Measurements from ENCODE around the gene LTBP1. TPM values are rescaled to one million over a fixed set of nuclear protein-coding genes. Genes with fewer than 3 reads are reported as not detected.

The LTBP1 gene
- total RNA-seq, 6 experiments from 2014 or later, result 260 to 409 (median 335) TPM

DNA sequence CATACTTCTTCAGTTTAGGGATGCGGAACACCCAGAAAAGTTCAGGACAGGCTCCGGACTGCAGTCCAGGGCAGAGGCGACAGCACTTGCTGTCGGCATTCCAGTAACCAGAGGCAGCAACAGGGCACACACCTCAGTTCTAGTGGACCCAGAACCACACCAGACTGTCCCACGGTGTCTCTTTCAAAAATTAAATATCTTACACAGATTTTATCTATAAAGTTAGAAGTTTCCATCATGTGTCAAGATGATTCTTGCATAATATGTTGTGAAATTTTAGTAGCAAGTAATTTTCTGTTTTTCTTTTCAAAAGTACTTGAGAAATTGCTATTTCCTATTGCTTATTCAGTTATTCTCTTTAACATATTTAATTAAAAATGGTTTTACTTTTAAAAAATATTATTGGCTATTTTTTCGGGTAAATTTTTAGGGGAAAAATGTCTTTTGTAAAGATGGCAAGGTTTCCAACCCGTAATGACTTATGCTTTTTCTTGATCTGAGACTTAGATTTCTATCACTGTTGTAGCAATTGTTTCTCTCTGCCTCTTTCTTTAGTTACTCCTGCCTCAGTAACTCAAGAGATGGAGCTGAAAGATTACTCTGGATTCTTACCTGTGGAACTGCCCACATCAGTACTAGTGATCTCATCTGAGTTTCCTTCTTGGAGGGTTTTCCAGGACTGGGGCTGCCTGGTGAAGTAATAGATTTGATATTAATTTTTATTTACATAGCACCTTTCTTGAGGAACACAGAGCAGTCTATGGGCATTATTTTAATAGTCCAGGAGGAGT, 182.7 kb downstream of the LTBP1 start:
- Mint-ChIP-seq H3K9me3 (no peaks in the 10 kb centered on the region), H3K27ac (no peak overlapping the region), H3K4me1 (ENCODE audit: low read depth) (peaks cover 70% of the 10 kb centered on the region), H3K27me3 (ENCODE audit: insufficient read depth) (no peaks in the 10 kb centered on the region), H3K36me3 (ENCODE audit: low read depth) (no peaks in the 10 kb centered on the region; the same call in 1 of the 2 replicates), H3K4me3 (no peak overlapping the region)
- TF ChIP-seq, protein P1, sequence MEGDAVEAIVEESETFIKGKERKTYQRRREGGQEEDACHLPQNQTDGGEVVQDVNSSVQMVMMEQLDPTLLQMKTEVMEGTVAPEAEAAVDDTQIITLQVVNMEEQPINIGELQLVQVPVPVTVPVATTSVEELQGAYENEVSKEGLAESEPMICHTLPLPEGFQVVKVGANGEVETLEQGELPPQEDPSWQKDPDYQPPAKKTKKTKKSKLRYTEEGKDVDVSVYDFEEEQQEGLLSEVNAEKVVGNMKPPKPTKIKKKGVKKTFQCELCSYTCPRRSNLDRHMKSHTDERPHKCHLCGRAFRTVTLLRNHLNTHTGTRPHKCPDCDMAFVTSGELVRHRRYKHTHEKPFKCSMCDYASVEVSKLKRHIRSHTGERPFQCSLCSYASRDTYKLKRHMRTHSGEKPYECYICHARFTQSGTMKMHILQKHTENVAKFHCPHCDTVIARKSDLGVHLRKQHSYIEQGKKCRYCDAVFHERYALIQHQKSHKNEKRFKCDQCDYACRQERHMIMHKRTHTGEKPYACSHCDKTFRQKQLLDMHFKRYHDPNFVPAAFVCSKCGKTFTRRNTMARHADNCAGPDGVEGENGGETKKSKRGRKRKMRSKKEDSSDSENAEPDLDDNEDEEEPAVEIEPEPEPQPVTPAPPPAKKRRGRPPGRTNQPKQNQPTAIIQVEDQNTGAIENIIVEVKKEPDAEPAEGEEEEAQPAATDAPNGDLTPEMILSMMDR (IDR thresholded peaks at IDR 0.05), result no peak
- no peak for DNase-seq

DNA sequence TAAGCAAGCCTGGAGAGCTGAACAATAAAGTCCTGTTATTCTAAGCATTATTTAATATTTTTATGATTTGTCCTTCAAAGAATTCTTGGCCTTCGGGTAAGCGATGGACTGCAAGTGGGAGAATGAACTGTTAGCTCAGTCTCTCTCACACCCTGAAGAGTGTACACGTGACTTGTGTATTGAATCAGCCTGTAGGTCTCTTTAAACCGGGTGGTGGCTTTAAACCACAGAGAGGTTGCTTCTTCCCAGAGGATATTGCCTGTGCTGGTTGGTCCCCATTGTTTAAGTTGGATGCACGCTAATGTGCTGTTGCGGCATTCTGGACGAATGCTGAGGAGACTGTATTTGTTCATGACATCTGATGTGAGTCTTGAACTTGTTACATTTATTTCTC, 183.3 kb downstream of the LTBP1 start:
- Mint-ChIP-seq H3K36me3 (ENCODE audit: low read depth) (no peaks in the 10 kb centered on the region; the same call in 1 of the 2 replicates), H3K4me3 (no peak overlapping the region), H3K9me3 (no peaks in the 10 kb centered on the region), H3K27me3 (ENCODE audit: insufficient read depth) (no peaks in the 10 kb centered on the region), H3K4me1 (ENCODE audit: low read depth) (peaks cover 70% of the 10 kb centered on the region), H3K27ac (peak overlapping the region; percentile 61)
- DNase-seq, result no peak
- TF ChIP-seq, protein P1 (IDR thresholded peaks at IDR 0.05), result no peak

DNA sequence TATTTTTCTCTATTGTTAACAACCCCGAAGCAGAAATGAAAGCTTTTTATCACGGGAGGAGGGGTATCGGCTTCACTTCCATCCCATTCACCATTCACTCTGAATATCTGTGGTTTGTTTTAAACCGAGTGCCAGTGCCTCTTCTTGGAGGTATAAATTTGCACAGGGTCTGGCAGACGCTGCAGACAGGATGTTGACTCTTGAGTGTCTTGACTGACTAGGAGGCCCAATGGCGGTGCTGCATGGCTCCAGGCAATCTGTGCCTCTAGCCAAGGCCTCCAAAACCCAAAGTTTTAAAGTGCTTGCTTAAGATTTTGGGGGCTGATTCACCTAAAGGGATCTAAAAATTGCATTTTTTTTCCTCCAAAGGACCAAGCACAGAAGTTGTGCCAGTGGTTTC, 183.8 kb downstream of the LTBP1 start:
- H3K4me3 Mint-ChIP-seq, result no peak overlapping the region
- H3K36me3 Mint-ChIP-seq (ENCODE audit: low read depth), result peaks cover 1% of the 10 kb centered on the region; the same call in 1 of the 2 replicates
- peaks cover 70% of the 10 kb centered on the region for H3K4me1 Mint-ChIP-seq (ENCODE audit: low read depth)
- no peaks in the 10 kb centered on the region for H3K27me3 Mint-ChIP-seq (ENCODE audit: insufficient read depth)
- no peak for DNase-seq
- TF ChIP-seq, protein P1 (IDR thresholded peaks at IDR 0.05), result no peak
- H3K9me3 Mint-ChIP-seq, result no peaks in the 10 kb centered on the region
- peak overlapping the region; percentile 61 for H3K27ac Mint-ChIP-seq

DNA sequence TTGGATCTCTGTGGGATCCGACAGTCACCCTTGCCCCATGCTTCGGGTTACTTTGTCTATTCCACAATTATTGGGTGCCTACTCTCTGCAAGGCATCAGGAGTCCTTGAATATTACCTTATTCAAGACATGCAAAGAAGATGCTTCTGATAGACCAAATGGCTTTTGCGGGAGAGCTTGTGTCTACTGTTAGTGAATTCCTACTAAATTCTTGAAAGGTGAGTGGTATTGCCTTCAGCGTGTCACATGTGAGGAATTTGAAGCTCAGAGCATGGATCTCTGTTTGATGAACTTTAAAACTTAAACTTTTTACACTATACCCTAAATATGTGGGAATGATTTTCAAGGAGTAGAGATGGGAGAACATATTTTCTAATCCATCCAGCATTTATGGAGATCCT, 184.4 kb downstream of the LTBP1 start:
- Mint-ChIP-seq H3K27me3 (ENCODE audit: insufficient read depth) (no peaks in the 10 kb centered on the region), H3K27ac (peak overlapping the region; percentile 61), H3K9me3 (no peaks in the 10 kb centered on the region), H3K36me3 (ENCODE audit: low read depth) (peaks cover 7% of the 10 kb centered on the region; the same call in 1 of the 2 replicates), H3K4me3 (peak overlapping the region; percentile 59), H3K4me1 (ENCODE audit: low read depth) (peaks cover 69% of the 10 kb centered on the region)
- TF ChIP-seq, protein P1 (IDR thresholded peaks at IDR 0.05), result no peak
- peak; percentile 46 for DNase-seq

DNA sequence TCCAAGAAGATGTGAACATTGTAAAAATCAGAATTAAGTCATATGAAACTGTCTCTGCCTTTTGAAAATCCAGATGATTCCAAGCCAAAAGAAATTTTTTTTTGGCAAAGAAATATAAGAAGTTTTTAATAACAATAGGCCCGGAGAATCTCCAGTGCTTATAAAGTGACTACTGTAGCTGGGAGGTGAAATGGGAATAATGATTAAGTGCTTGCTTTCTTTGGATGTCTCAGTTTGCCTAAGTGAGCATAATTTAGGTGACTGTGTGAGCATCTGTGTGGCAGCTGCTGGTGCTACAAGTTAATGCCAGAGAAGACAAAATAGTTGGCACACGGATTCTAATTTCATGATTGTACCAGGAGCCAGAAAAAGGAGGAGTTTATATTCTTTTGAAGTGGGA, 185.0 kb downstream of the LTBP1 start:
- peaks cover 67% of the 10 kb centered on the region for H3K4me1 Mint-ChIP-seq (ENCODE audit: low read depth)
- TF ChIP-seq, protein P1 (IDR thresholded peaks at IDR 0.05), result no peak
- H3K36me3 Mint-ChIP-seq (ENCODE audit: low read depth), result peaks cover 13% of the 10 kb centered on the region; the same call in 1 of the 2 replicates
- H3K27me3 Mint-ChIP-seq (ENCODE audit: insufficient read depth), result no peaks in the 10 kb centered on the region
- H3K4me3 Mint-ChIP-seq, result no peak overlapping the region
- H3K27ac Mint-ChIP-seq, result peak overlapping the region; percentile 39; the same call in 1 of the 2 replicates
- no peak for DNase-seq
- no peaks in the 10 kb centered on the region for H3K9me3 Mint-ChIP-seq

Data from HFFc6 (cell line).